ENCODE measurements around the gene COASY.

GRCh38 chr17:42591411-42591810 lies 29.5 kb downstream of the COASY start:
- TF ChIP-seq CTCF (IDR thresholded peaks at IDR 0.05) (no peak), POLR2A (IDR thresholded peaks at IDR 0.05) (no peak)

Measured in right lobe of liver (tissue), 4 donors.